OCI-LY3 (cell line): ENCODE results near the gene SPOP.

Source experiments
- H2AFZ ChIP-seq: fragments of 200-600, 300-600 bp; shearing (Covaris generic); 2 replicates; pipeline ENCODE4 v1.6.0; 2014; ENCODE audit warnings: antibody characterized with exemption, low read depth, low read length
- H3K27ac ChIP-seq: fragments of 200-600, 300-600 bp; sonication (generic); 2 replicates; pipeline ENCODE4 v1.5.1; 2014; ENCODE audit warnings: mild to moderate bottlenecking, low read length, moderate library complexity, mixed read lengths
- H3K27me3 ChIP-seq: fragments of 200-600, 300-600 bp; sonication (generic); 2 replicates; pipeline ENCODE4 v1.6.1; 2014; ENCODE audit warnings: low read depth, low read length, mixed read lengths
- H3K36me3 ChIP-seq: fragments of 200-600, 300-600 bp; sonication (generic); replicated peaks from 2 replicates; pipeline ENCODE3; 2014; ENCODE audit warnings: low read depth, low read length, mixed read lengths
- H3K4me1 ChIP-seq: fragments of 300-600, 200-600 bp; sonication (generic); 2 replicates; pipeline ENCODE4 v1.6.1; 2014; ENCODE audit warnings: low read length, mixed read lengths
- H3K4me2 ChIP-seq: fragments of 200-600, 300-600 bp; sonication (generic); 2 replicates; pipeline ENCODE4 v1.6.1; 2014; ENCODE audit warnings: low read length, mixed read lengths
- H3K4me3 ChIP-seq: fragments of 300-600, 200-600 bp; sonication (generic); 2 replicates; pipeline ENCODE4 v1.5.1; 2014; ENCODE audit warnings: antibody characterized with exemption, mild to moderate bottlenecking, low read length, moderate library complexity
- H3K79me2 ChIP-seq: fragments of 300-600, 200-600 bp; shearing (Covaris generic); 2 replicates; pipeline ENCODE4 v1.6.1; 2014; ENCODE audit warnings: mild to moderate bottlenecking, low read length, mixed read lengths
- H3K9ac ChIP-seq: fragments of 300-600, 200-600 bp; shearing (Covaris generic); 2 replicates; pipeline ENCODE4 v1.6.0; 2014; ENCODE audit warnings: mild to moderate bottlenecking, low read length, moderate library complexity
- H3K9me3 ChIP-seq: fragments of 200-600, 300-600 bp; shearing (Covaris generic); 2 replicates; pipeline ENCODE4 v1.6.1; 2014; ENCODE audit warnings: low read length, mixed read lengths; ENCODE audit not compliant: insufficient read depth
- H4K20me1 ChIP-seq: fragments of 200-600, 300-600 bp; sonication (generic); 2 replicates; pipeline ENCODE4 v1.6.1; 2016; ENCODE audit warnings: low read length, mixed read lengths; ENCODE audit not compliant: insufficient read depth
- CTCF ChIP-seq: fragments of 200-600, 300-600 bp; sonication (generic); IDR thresholded peaks from 2 replicates; pipeline ENCODE4 v1.5.1; 2014; ENCODE audit warnings: antibody characterized with exemption, low read length, low read depth
- EZH2phosphoT487 ChIP-seq: fragments of 200-600 bp; shearing (Covaris generic); IDR thresholded peaks from 2 replicates; pipeline ENCODE4 v1.6.1; 2018; ENCODE audit warnings: antibody characterized with exemption, mixed run types, low read depth

The SPOP gene

GRCh38 chr17:49585422-49586027, 92.4 kb downstream of the SPOP start:
- TF ChIP-seq EZH2phosphoT487 (no peak), CTCF (no peak)
- H3K4me2 ChIP-seq: no peak overlapping the region
- H3K27me3 ChIP-seq: no peaks in the 10 kb centered on the region
- H3K4me3 ChIP-seq: no peak overlapping the region
- no peaks in the 10 kb centered on the region for H3K4me1 ChIP-seq
- no peaks in the 10 kb centered on the region for H3K9me3 ChIP-seq
- H2AFZ ChIP-seq: no peak overlapping the region
- H3K36me3 ChIP-seq: no peaks in the 10 kb centered on the region
- no peak overlapping the region for H3K9ac ChIP-seq
- no peak overlapping the region for H3K27ac ChIP-seq
- no peaks in the 10 kb centered on the region for H3K79me2 ChIP-seq
- H4K20me1 ChIP-seq: no peaks in the 10 kb centered on the region

- no peak overlapping the region for H3K9ac ChIP-seq
- TF ChIP-seq EZH2phosphoT487 (no peak), CTCF (no peak)
- no peak overlapping the region for H3K4me3 ChIP-seq
- H3K79me2 ChIP-seq: no peaks in the 10 kb centered on the region
- H4K20me1 ChIP-seq: no peaks in the 10 kb centered on the region
- no peaks in the 10 kb centered on the region for H3K27me3 ChIP-seq
- no peaks in the 10 kb centered on the region for H3K9me3 ChIP-seq
- H3K4me1 ChIP-seq: no peaks in the 10 kb centered on the region
- H3K27ac ChIP-seq: no peak overlapping the region
- H3K4me2 ChIP-seq: no peak overlapping the region
- H3K36me3 ChIP-seq: no peaks in the 10 kb centered on the region
- no peak overlapping the region for H2AFZ ChIP-seq
Observed at GRCh38 chr17:49583889-49584288, 94.0 kb downstream of the SPOP start.

- H3K79me2 ChIP-seq: no peaks in the 10 kb centered on the region
- H3K9ac ChIP-seq: no peak overlapping the region
- no peaks in the 10 kb centered on the region for H3K9me3 ChIP-seq
- H4K20me1 ChIP-seq: no peaks in the 10 kb centered on the region
- TF ChIP-seq CTCF (no peak), EZH2phosphoT487 (no peak)
- no peaks in the 10 kb centered on the region for H3K36me3 ChIP-seq
- no peak overlapping the region for H3K4me3 ChIP-seq
- no peak overlapping the region for H3K4me2 ChIP-seq
- no peak overlapping the region for H2AFZ ChIP-seq
- no peaks in the 10 kb centered on the region for H3K27me3 ChIP-seq
- H3K4me1 ChIP-seq: peaks cover 2% of the 10 kb centered on the region
- no peak overlapping the region for H3K27ac ChIP-seq
Observed at GRCh38 chr17:49583226-49583625, 94.7 kb downstream of the SPOP start.

- no peaks in the 10 kb centered on the region for H3K27me3 ChIP-seq
Observed at GRCh38 chr17:49582789-49583188, 95.1 kb downstream of the SPOP start.

More at GRCh38 chr17:49582789-49583188, 95.1 kb downstream of the SPOP start:
- Histone ChIP-seq H3K79me2 (no peaks in the 10 kb centered on the region), H3K4me3 (no peak overlapping the region), H3K9me3 (no peaks in the 10 kb centered on the region), H3K4me1 (peaks cover 7% of the 10 kb centered on the region), H3K9ac (no peak overlapping the region), H3K27ac (no peak overlapping the region), H4K20me1 (no peaks in the 10 kb centered on the region), H2AFZ (no peak overlapping the region), H3K36me3 (no peaks in the 10 kb centered on the region), H3K4me2 (no peak overlapping the region)
- TF ChIP-seq EZH2phosphoT487 (no peak), CTCF (no peak)
